MM.1S (cell line): ENCODE results near the gene RBFOX2.
A peak's percentile ranks its signal among the peaks of the same experiment; 100 is the strongest.

Experiments used
- DNase-seq: peaks from one replicate; pipeline ENCODE4 v3.0.0-alpha.2; 2015
- H2AFZ ChIP-seq: fragments of 300-600 bp; sonication (generic); 2 replicates; pipeline ENCODE4 v1.6.0; 2016; ENCODE audit warnings: antibody characterized with exemption, low read length
- H3F3A ChIP-seq: fragments of 300-600 bp; sonication (generic); 2 replicates; pipeline ENCODE4 v1.6.1; 2016; ENCODE audit warnings: mild to moderate bottlenecking, antibody characterized with exemption, low read length, moderate library complexity, mixed read lengths; ENCODE audit not compliant: insufficient read depth
- H3K27ac ChIP-seq: fragments of 300-600 bp; sonication (generic); 2 replicates; pipeline ENCODE4 v1.5.1; 2016; ENCODE audit warnings: mild to moderate bottlenecking, low read length
- H3K27me3 ChIP-seq: fragments of 300-600 bp; sonication (generic); replicated peaks from 2 replicates; pipeline ENCODE4 v1.6.0; 2016; ENCODE audit warnings: low read length; ENCODE audit not compliant: insufficient read depth
- H3K36me3 ChIP-seq: fragments of 300-600 bp; sonication (generic); replicated peaks from 2 replicates; pipeline ENCODE4 v1.6.1; 2016; ENCODE audit warnings: mild to moderate bottlenecking, low read length, mixed read lengths; ENCODE audit not compliant: insufficient read depth
- H3K4me1 ChIP-seq: fragments of 300-600 bp; sonication (generic); 2 replicates; pipeline ENCODE4 v1.6.1; 2016; ENCODE audit warnings: low read length, mixed read lengths
- H3K4me2 ChIP-seq: fragments of 300-600 bp; sonication (generic); 2 replicates; pipeline ENCODE4 v1.6.0; 2016; ENCODE audit warnings: low read depth, low read length
- H3K4me3 ChIP-seq: fragments of 300-600 bp; sonication (generic); 2 replicates; pipeline ENCODE4 v1.5.1; 2016; ENCODE audit warnings: low read length, mixed read lengths
- H3K79me2 ChIP-seq: fragments of 300-600 bp; sonication (generic); 2 replicates; pipeline ENCODE4 v1.6.1; 2016; ENCODE audit warnings: mixed run types, low read length, mixed read lengths
- H3K9ac ChIP-seq: fragments of 300-600 bp; sonication (generic); 2 replicates; pipeline ENCODE4 v1.6.1; 2016; ENCODE audit warnings: low read length, mixed read lengths
- H3K9me2 ChIP-seq: fragments of 300-600 bp; sonication (generic); replicated peaks from 2 replicates; pipeline ENCODE4 v1.6.1; 2016; ENCODE audit warnings: mild to moderate bottlenecking, low read length, mixed read lengths; ENCODE audit not compliant: insufficient read depth
- H3K9me3 ChIP-seq: fragments of 300-600 bp; sonication (generic); replicated peaks from 2 replicates; pipeline ENCODE4 v1.6.1; 2016; ENCODE audit warnings: mild to moderate bottlenecking, low read length, mixed read lengths; ENCODE audit not compliant: insufficient read depth
- H4K20me1 ChIP-seq: fragments of 300-600 bp; sonication (generic); 2 replicates; pipeline ENCODE4 v1.6.1; 2016; ENCODE audit warnings: mild to moderate bottlenecking, low read length, moderate library complexity, mixed read lengths; ENCODE audit not compliant: insufficient read depth
- EZH2 ChIP-seq: fragments of 300-600 bp; sonication (generic); optimal IDR thresholded peaks from 2 replicates; pipeline ENCODE3; 2017; ENCODE audit warnings: low read depth, mild to moderate bottlenecking, antibody characterized with exemption, low read length, mixed read lengths
- EZH2phosphoT487 ChIP-seq: fragments of 300-600 bp; sonication (generic); IDR thresholded peaks from 2 replicates; pipeline ENCODE4 v1.6.1; 2018; ENCODE audit warnings: antibody characterized with exemption, low read length
- TF ChIP-seq, protein P1 (sequence below): fragments of 300-600 bp; sonication (generic); IDR thresholded peaks from 2 replicates; pipeline ENCODE4 v1.5.1; 2016; ENCODE audit warnings: antibody characterized with exemption, low read length, mixed read lengths

RBFOX2 gene

DNA sequence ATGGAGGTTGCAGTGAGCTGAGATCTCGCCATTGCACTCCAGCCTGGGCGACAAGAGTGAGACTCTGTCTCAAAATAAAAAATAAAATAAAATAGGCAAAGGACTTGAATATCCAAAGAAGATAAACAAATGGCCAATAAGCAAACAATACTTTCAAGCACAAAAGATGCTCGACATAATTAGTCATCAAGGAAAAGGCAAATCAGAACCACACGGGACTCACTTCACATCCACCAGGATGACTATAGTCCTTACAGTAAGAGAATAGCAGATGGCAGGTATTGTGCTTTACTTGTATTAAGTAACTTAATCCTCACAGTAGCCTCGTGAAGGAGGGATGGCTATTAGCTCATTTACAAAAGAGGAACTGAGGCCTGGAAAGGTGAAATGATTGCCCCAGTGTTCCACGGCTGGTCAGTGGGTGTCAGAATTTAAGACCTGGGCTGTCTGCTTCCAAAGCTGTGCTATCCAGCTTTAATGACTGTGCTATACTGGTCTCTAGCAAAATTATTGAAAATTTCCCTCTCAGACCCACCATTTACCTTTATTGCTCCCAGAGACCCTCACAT, 40.2 kb upstream of the RBFOX2 start:
- H3K27me3 ChIP-seq, result no peaks in the 10 kb centered on the region
- H3K79me2 ChIP-seq, result no peaks in the 10 kb centered on the region
- no peak overlapping the region for H3K4me3 ChIP-seq
- H3K36me3 ChIP-seq, result no peaks in the 10 kb centered on the region
- H3K4me2 ChIP-seq, result no peak overlapping the region
- no peak overlapping the region for H3K27ac ChIP-seq
- H3K9me3 ChIP-seq, result no peaks in the 10 kb centered on the region
- TF ChIP-seq EZH2phosphoT487 (no peak), EZH2 (no peak)
- TF ChIP-seq, protein P1, sequence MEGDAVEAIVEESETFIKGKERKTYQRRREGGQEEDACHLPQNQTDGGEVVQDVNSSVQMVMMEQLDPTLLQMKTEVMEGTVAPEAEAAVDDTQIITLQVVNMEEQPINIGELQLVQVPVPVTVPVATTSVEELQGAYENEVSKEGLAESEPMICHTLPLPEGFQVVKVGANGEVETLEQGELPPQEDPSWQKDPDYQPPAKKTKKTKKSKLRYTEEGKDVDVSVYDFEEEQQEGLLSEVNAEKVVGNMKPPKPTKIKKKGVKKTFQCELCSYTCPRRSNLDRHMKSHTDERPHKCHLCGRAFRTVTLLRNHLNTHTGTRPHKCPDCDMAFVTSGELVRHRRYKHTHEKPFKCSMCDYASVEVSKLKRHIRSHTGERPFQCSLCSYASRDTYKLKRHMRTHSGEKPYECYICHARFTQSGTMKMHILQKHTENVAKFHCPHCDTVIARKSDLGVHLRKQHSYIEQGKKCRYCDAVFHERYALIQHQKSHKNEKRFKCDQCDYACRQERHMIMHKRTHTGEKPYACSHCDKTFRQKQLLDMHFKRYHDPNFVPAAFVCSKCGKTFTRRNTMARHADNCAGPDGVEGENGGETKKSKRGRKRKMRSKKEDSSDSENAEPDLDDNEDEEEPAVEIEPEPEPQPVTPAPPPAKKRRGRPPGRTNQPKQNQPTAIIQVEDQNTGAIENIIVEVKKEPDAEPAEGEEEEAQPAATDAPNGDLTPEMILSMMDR, result no peak
- H3K4me1 ChIP-seq, result 0 out of 2 replicates have a peak, but pooled peaks cover 3% of the 10 kb centered on the region
- H3K9ac ChIP-seq, result no peak overlapping the region
- H4K20me1 ChIP-seq, result no peaks in the 10 kb centered on the region
- no peaks in the 10 kb centered on the region for H3K9me2 ChIP-seq
- no peak for DNase-seq
- H2AFZ ChIP-seq, result no peak overlapping the region
- 0 out of 2 replicates have a peak, but pooled peaks cover 3% of the 10 kb centered on the region for H3F3A ChIP-seq

DNA sequence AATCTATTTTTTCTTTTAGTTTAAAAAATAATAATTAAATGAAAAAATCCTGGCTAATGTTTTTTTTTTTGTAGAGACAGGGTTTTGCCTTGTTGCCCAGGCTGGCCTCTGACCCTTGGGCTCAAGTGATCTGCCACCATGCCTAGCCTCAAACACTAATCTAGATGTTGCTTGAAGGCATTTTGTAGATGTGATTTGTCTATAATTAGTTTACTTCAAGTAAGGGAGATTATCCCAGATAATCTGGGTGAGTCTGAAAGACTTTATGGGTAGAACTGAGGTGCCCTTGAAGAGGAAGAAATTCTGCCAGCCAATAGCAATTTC, 38.6 kb upstream of the RBFOX2 start:
- Histone ChIP-seq H3K27ac (no peak overlapping the region), H3K4me1 (0 out of 2 replicates have a peak, but pooled peaks cover 3% of the 10 kb centered on the region), H3K27me3 (no peaks in the 10 kb centered on the region), H2AFZ (no peak overlapping the region), H3K9me3 (no peaks in the 10 kb centered on the region), H3F3A (0 out of 2 replicates have a peak, but pooled peaks cover 3% of the 10 kb centered on the region), H3K36me3 (no peaks in the 10 kb centered on the region), H3K9ac (no peak overlapping the region), H3K4me2 (no peak overlapping the region), H4K20me1 (no peaks in the 10 kb centered on the region), H3K4me3 (no peak overlapping the region), H3K9me2 (no peaks in the 10 kb centered on the region), H3K79me2 (no peaks in the 10 kb centered on the region)
- no peak for TF ChIP-seq EZH2phosphoT487
- TF ChIP-seq EZH2, result no peak
- TF ChIP-seq, protein P1, result no peak
- DNase-seq, result no peak

DNA sequence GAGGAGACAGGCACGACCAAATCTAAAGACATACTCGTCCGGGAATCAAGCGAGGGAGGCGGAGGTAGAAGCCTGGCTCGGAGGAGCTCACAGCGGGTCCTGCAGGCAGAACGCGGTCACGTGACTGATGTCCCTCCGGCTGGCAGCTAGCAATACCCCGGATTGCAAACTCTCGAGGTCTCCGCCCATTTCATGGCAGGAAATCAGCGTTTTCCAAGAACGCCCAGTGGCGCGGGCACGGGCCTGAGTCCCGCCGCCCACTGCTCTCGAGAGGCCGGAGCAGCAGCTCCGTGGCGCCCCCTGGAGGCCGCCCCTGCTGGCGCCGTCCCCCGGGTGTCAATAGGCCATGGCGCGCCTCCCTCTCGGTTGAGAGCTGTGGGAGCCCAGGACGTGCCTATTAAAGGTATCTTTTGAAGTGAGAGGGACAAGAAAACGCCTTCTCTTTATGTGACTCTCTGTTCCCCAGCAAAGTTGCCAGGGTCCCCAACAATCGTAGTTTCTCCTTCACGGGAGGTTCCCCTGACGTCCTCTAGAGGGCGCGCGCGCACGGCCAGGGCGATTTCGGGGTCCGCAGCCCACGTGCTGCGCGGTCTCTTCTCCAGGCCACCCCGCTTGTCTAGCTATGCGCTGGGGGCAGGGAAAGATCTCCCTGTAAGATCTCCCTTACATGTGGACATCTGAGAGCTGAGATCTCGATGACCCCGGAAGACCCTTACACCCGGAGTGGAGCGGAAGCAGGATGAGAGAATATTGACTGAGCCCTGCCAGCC, 37.3 kb upstream of the RBFOX2 start:
- H2AFZ ChIP-seq, result peak overlapping the region; percentile 91
- H3K27ac ChIP-seq, result peak overlapping the region; percentile 56; the same call in 1 of the 2 replicates
- H3F3A ChIP-seq, result 0 out of 2 replicates have a peak, but pooled peaks cover 3% of the 10 kb centered on the region
- 0 out of 2 replicates have a peak, but pooled peaks cover 3% of the 10 kb centered on the region for H3K4me1 ChIP-seq
- peak overlapping the region; percentile 83 for H3K4me3 ChIP-seq
- TF ChIP-seq EZH2phosphoT487, result no peak
- TF ChIP-seq, protein P1, result peak; percentile 100
- no peaks in the 10 kb centered on the region for H3K36me3 ChIP-seq
- peak overlapping the region; percentile 84 for H3K4me2 ChIP-seq
- DNase-seq, result peak; percentile 79
- peak overlapping the region; percentile 80 for H3K9ac ChIP-seq
- no peaks in the 10 kb centered on the region for H3K9me2 ChIP-seq
- H4K20me1 ChIP-seq, result no peaks in the 10 kb centered on the region
- no peaks in the 10 kb centered on the region for H3K79me2 ChIP-seq
- no peaks in the 10 kb centered on the region for H3K9me3 ChIP-seq
- no peaks in the 10 kb centered on the region for H3K27me3 ChIP-seq
